Activated CD4-positive, alpha-beta T cell treated with anti-CD3 and anti-CD28 coated beads, Interleukin-2, amount 50 U/mL, for 48 hours (primary cell): ENCODE data around the gene GNAL.
A peak's percentile ranks its signal among the peaks of the same experiment; 100 is the strongest.
"Not testable (repeated sequence)": the region's sequence is repeated elsewhere in the genome, so short reads cannot be mapped to it uniquely, and the experiment has no call there.

Experiments
- DNase-seq, 2 experiments: peaks; one replicate each; pipeline ENCODE4 v3.0.0-alpha.2; 2020

Gene GNAL

DNA sequence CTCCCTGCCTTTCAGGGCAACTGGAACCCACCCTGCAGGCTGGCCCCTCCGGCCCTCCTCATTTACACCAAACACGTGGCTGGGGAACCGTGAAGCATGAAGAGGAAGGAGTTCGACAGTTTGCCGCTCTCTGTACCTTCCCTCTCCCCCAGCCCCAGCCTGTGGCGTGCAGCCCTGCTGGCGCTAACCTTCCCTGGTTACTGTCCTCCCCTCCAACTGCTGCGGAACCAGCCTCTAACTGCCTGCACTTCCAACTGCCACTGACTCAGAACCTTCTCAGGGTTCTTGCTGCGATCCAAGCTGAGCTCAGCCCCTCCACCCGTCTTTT, 19.2 kb upstream of the GNAL start:
- no peak for DNase-seq

DNA sequence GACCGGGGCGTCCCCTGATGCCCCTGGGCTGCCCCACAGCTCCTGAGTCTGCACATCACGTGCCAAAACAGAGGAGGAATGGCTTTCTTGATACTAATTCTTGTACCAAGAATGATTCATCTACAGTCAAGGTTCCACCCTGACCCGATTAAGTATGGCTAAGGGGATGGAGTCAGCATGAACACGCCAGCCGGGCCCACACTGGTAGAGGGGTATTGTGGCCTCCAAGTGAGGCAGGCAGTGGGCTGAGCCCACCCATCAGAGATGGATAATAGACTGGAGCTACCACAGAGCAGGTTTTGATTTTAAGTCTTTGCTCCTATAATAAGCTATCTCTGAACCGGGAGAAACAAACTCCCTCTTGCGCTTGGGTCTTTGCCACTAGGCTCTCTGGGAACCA, 17.9 kb upstream of the GNAL start:
- DNase-seq = no peak

DNA sequence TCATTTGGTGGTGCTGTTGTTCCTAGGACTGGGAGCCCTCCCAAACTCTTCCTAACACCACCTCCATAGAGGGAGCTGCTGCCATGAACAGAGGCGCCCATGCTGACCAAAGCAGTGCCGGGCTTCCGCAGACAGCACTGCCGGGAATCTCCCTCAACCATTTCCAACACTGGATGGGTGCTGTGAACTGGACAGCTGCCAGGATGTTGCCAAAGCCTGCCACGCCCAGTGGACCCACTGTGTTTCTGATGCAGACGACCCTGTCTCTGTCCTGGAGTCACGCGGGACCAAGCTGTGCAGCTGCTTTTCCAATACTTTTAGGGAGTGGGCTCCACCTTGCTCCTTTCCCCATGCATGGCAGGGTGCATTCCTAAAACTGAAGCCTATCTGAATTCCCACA, 16.9 kb upstream of the GNAL start:
- no peak for DNase-seq

DNA sequence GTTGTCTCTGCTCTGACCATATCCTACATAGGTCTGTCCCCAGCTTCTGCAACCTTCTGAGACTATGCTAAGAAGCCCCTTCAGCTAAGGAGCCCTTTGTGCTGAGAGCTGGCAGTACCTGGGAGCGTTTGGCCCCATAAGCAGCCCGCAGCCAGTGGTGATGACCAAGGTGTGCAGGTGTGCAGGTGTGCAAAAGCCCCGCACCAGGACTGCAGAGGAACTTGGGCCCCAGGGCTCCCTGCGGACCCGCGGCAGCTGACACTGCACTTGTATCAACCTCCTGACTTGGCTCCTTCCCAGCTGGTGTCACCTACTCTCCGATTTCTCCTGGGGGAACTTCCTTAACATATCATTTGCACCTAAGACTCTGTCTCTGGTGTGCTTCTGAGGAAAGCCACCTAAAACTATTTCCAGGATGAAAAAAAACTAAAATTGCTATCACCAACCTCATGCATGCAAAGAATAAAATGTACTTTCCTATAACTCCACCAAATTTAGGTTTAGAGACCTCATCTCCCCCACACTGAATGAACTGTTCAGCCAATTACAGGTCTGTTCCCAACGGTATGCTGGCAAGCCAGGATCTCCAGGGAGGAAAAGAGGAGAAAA, 16.1 kb upstream of the GNAL start:
- DNase-seq = no peak

DNA sequence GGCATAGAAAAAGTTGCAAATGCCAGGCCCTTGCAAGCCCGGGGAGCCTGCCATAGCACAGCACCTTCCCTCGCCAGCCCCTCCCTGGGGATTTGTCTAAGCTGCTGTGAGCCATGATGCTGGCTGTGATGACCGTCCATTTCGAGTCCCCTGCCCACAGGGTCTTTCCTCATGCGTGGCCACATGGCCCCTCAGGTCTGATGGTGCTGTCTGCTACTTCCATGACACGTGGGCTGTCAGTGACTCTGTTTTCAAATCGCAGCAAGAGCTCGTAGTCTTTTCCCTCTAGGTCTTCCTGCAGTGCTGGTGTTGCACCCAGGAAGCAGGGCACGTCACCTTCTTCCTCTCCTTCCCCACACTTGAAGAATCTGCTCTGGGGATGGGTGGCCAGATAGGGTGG, 15.5 kb upstream of the GNAL start:
- DNase-seq = no peak

DNA sequence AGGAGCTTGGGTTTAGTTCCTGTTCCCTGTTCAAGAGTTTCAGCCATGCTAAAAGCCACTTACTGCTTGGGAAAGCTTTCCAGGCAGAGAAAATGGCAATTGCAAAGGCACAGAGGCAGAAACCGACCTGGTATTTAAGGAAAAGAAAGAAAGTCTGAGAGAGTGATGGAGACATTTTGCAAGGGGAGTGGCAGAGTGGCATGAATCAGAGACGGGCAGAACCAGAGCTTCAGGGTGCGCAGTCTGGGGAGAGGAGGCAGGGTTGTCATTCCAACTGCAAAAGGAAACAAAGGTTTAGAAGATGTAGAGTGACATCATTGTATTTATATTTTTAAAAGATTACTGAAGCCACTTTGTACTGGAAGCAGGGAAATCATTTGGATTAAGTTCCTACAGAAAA, 14.9 kb upstream of the GNAL start:
- DNase-seq = no peak

DNA sequence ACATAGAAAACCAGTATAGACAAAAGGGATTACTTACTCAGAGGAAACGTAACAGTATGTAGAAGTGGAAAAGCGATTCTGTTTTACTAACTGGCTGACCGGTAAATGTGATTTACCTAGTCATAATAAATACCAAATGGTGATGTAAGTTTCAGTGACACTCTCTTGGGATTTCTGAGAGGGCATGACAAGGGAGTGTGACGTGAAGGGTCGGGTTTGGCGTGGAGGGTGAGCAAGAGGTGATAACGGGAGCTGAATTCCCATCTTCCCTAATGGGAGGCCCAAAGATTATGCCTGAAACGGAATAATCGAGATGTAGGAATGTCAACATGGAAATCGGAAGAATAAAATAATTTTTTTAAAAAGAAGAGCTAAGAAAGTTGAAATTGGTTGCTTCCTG, 12.7 kb upstream of the GNAL start:
- no peak for DNase-seq

DNA sequence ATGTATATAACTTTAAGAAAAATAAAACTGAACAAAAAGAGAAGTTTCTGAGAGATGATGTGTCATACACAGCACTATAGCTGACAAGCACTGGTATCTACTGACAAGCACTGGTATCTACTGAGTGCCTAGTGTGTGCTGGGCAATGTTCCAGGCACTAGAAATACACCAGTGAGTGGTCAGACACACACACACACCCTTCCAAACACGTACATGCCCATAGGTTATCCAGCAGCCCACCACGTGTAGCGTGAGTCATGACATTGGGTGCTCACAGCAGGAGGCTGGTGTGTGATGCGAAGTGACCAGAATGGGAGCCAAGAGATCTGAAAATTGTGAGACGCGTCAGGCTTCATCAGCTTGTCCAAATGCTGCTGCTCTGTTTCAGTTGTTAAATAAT, 12.2 kb upstream of the GNAL start:
- DNase-seq = no peak

DNA sequence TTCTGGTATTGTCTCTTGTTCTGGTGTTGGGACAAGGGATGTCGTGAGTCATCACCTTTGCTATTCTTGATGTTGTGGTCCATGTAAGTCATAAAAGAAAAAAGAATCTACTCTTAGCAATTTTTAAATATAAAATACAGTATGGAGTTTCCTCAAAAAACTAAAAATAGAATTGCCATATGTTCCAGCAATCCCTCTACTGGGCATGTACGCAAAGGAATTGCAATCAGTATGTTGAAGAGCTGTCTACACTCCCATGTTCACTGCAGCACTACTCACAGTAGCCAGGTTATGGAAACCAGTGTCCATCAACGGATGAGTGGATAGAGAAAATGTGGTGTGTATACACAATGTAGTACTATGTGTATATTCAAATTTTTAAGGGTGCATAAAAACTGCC, 10.9 kb upstream of the GNAL start:
- no peak for DNase-seq

DNA sequence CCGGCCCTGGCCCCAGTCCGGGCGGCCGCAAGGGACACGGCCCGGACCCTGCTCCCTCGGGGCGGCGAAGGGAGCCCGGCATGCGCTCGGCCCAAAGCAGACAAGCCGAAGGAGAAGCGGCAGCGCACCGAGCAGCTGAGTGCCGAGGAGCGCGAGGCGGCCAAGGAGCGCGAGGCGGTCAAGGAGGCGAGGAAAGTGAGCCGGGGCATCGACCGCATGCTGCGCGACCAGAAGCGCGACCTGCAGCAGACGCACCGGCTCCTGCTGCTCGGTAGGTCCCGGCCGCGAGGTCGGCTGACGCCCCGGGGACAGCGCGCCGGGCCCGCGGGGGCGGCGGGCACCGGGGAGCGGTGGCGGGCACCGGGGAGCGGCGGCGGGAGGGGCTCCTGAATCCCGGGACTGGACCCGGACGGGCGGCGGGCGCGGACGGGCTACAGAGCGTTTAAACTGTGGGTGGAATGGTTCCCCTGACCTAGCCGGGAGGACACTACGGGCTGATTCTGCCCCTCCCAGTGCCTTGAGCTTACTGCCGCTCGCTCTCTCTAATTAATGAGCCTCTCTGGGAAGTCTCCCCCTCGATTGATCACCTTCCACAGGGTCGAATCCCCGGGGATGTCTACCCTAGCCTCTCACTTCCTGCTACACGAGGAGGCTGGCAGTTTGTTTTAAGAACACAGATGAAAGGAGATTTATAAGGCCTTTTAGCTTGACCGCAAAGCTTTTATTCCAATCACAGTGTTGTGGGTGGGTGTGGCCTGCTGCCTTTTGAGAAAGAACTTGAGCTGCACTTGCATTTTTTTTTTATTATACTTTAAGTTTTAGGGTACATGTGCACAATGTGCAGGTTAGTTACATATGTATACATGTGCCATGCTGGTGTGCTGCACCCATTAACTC, 853 bp downstream of the GNAL start:
- peak; percentile 7 to 22 for DNase-seq

DNA sequence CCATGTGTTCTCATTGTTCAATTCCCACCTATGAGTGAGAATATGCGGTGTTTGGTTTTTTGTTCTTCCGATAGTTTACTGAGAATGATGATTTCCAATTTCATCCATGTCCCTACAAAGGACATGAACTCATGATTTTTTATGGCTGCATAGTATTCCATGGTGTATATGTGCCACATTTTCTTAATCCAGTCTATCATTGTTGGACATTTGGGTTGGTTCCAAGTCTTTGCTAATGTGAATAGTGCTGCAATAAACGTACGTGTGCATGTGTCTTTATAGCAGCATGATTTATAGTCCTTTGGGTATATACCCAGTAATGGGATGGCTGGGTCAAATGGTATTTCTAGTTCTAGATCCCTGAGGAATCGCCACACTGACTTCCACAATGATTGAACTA, 1.6 kb downstream of the GNAL start:
- not testable (repeated sequence) for DNase-seq

DNA sequence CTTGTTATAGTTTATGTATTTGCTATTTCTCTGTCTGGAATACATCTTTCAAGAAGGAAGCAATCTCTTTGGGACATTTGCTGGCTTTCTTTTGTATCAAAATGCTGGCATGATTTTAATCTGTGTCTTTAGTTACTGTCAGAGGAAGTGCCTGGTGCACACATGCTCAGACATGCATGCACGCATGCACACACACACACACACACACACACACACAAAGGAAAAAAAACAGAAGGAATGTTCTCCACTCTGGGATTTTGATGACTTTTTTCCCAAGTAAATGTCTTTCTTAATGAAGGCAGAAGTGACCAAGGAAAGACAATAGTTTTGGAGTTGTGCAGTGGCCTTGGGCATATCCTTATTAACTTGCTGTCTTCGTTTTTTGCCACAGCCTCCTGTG, 6.7 kb downstream of the GNAL start:
- no peak for DNase-seq

DNA sequence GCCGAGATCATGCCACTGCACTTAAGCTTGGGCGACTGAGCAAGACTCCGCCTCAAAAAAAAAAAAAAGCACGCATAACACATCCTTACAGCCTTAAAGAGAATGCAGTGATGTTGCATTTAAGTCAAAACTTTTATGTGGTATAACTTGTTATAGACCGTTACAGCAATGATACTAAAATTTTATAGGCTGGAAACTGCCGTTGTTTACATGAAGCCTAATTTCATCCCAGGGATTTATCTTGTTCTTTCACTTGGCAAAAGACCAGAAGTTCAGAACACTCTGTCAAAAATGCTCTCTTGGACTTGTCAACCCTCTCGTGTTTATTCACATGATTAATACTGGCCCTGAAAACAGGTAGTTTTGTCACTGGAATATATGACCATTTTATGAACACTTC, 7.4 kb downstream of the GNAL start:
- DNase-seq = no peak

DNA sequence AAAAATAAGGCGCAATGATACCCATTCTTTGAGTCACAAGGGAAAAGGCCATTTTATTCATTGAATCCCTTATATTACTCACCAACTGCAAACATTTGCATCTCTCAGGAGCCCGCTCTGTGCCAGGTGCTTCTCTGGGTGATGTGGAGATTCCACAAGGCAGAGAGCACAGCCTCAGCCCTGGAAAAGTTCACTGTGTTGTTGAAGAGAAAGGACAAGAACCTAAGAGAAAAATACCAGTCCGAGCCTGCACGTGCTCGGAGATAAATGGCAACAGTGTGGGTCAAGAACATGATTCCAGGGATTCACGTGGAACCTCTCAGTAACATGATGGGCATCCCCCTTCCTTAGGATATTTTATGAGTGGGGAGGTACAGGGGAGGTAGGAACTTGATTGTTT, 11.8 kb downstream of the GNAL start:
- DNase-seq = no peak

DNA sequence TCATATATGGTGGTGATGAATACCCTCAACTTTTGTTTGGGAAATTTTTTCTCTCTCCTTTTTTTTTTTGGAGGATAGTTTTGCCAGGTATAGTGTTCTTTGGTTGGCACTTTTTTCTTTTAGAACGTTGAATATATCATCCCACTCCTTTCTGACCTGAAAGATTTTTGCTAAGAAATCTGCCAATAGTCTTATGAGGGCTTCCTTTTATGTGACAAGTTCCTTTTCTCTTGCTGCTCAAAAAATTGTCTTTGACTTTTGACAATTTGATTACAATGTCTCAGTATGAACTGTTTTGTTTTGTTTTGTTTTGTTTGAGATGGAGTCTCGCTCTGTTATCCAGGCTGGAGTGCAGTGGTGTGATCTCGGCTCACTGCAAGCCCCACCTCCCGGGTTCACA, 21.5 kb downstream of the GNAL start:
- no peak for DNase-seq

DNA sequence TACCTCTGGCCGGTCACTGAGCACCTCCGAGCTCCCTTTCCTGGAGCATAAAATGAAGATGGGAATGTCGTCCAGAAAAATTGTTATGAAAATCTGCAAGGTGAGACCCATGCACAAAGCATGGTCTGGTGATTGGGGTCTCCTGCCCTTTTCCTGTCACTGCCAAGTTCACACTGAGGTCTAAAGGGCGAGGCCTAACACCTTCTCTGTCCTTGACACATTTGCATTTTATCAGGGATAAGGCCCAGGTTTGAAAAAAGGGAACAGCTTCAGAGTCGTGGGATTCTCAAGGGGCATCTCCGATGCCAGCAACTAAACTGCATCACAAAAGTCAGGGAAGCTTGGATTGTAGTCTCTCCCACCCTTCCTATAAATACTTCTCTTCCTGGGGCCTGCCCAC, 24.7 kb downstream of the GNAL start:
- DNase-seq = no peak

DNA sequence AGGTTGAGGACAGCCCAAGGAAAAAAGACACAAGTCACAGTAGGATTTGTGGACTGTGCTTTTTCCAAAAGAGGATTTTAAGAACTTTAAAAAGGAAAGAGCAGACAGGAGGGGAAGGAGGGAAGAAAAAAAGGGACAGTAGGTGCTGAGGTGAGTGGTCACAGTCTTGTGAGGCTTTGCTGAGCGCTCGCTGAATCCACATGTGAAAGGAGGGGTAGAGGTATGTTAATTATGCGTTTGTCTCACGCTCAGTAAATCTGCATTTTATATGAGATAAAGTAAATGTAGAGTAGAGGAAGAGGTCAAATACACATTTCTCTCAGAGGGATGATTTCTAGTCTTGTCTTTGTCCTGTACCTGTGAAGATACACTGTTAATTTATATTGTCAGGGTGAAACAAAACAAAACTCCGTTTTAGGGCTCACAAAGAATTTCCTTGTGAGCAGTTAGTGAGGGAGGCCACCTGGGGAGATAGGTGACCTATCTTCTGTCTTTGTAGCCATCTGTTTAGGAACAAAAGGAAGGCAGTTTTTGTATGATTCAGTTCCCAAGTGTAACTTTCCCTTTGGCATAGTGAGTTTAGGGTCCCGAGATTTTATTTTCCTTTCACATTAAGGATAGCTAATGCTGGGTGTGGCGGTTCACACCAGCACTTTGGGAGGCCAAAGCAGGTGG, 25.3 kb downstream of the GNAL start:
- no peak for DNase-seq

DNA sequence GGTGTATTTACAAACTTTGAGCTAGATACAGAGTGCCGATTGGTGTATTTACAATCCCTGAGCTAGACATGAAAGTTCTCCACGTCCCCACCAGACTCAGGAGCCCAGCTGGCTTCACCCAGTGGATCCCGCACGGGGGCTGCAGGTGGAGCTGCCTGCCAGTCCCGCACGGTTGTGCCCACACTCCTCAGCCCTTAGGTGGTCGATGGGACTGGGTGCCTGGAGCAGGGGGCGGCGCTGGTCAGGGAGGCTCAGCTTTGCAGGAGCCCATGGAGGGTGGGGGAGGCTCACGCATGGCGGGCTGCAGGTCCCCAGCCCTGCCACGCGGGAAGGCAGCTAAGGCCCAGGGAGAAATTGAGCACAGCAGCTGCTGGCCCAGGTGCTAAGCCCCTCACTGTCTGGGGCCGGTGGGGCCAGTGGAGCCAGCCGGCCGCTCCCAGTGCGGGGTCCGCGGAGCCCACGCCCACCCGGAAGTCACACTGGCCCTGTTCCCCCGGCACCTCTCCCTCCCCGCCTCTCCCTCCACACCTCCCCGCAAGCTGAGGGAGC, 27.8 kb downstream of the GNAL start:
- DNase-seq = not testable (repeated sequence)

DNA sequence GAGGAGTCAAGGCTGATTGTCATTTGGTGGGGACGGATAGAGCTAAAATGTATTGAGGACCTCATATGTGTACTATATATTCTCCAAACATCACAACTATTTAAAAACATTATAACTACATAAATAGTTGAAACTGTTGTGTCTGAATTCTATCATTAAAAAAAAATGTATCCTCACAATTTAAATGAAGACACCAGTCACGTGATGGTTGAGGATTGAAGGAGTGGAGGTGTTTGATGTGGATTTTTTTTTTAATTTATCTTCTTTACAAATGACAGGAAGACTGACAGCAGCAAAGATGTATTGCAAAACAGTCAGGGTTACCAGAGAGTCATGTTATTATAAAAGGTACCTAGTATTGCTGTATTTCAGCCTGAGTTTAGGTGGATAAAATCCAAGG, 30.0 kb downstream of the GNAL start:
- no peak for DNase-seq

DNA sequence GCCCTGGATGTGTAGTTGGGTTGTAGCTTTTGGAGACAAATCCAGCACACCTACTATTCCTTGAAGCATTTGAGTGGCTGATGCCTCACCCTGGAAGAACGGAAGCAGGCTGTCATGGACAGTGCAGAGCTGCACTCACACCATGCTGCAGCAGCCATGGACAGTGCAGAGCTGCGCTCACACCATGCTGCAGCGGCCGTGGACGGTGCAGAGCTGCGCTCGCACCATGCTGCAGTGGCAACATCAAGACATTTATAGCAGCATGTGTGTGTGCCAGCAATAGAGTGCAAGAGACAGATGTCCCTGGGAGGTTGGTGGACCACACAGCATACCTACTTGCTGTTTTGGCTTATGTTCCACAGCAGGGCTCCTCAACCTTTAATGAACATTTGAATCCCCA, 30.6 kb downstream of the GNAL start:
- no peak for DNase-seq

DNA sequence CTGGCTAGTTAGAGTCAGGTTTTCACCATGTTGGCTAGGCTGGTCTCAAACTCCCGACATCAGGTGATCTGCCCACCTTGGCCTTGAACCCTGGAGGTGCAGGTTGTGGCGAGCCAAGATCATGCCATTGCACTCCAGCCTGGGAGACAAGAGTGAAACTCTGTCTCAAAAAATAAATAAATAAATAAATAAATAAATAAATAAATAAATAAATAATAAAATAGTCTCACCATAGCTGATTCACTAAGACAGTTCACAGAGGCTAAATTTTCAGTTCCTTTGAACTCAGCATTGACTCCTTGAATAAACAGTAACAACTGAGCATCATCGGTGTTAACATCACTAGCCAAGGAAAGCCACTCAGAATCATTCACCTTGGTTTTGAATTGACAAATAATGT, 32.7 kb downstream of the GNAL start:
- DNase-seq = no peak

DNA sequence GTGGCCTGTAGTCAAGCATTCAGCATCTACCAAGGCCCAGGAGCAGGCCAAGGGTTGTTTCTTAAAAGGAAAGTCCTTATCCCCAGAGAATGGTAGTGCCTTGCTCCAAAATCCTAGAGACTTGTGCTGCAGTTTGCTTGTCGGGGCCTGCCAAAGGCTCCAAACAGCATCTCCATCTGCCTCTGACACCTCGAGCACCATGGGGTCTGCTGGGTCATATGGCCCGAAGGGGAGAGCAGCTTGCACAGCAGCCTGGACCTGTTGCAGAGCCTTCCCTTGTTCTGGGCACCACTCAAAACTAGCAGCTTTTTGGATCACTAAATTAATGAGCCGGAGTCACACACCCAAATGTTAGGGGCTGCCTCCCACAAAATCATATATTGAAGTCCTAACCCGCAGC, 35.7 kb downstream of the GNAL start:
- DNase-seq = no peak

DNA sequence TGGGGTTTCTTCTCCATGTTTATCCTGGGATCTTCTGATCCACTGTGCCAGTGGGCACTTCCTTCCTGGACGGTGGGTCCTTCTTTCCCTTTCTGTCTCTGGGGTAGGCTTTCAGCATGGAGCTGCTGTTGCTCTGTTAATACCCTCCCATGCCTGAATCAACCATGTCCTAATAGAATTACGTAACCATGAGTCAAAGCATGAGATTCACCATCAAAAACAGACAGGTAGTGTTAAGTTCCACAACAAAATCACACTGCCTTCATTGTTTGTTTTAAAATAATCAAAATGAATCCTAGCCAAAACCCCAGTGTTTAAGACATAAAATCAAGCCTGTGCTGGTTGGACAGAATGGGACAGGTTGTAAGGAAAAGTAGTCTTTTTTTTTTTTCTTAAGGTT, 37.5 kb downstream of the GNAL start:
- no peak for DNase-seq

DNA sequence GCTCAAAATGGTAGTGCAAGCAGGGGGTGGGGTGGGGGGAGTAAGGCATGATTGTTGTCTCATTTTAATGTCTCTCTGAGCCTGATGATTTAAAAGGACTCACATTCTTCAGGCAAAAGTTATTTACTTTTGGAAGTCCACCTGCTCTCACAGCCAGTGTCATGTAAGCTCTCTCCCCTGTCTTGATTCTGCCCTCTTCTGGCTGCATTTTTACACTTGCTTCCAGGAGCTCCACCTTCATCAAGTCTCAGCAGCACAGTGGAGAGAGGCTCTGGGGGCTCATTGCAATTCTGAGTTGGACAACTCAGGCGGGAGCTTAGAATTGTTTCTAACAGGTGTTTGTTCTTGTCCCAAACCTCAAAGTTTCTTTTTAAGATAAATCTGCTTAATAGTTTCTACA, 39.2 kb downstream of the GNAL start:
- no peak for DNase-seq
